GM18951 (cell line): Measurements from ENCODE around the gene SCYGR7.
"Not testable (repeated sequence)": the region's sequence is repeated elsewhere in the genome, so short reads cannot be mapped to it uniquely, and the experiment has no call there.

Source experiments
- POLR2A ChIP-seq: IDR thresholded peaks from 4 replicates; pipeline ENCODE4 v1.6.1; 2011; ENCODE audit warnings: mild to moderate bottlenecking; ENCODE audit not compliant: insufficient read length, insufficient read depth; ENCODE audit errors: extremely low read depth
- in situ Hi-C: fragments of 300-500 bp; cut with MboI; formaldehyde crosslinking; loops from one replicate; pipeline ENCODE4 v1.12.0; 2022; ENCODE audit warnings: low sequenced_read_pairs, mixed read lengths, inconsistent platforms; ENCODE audit not compliant: unreplicated experiment

Gene SCYGR7

GRCh38 chr2:227728035-227728434, at the start of gene SCYGR7:
TSS of gene SCYGR7 (plus strand) at chr2:227728335. CDS start at chr2:227728335, 0 bp downstream.
- in situ Hi-C loops = no loop called here
- TF ChIP-seq POLR2A = no peak

- no peak for TF ChIP-seq POLR2A
- in situ Hi-C loops = no loop called here
Measured at GRCh38 chr2:227684258-227684657, 43.9 kb upstream of the SCYGR7 start.

- in situ Hi-C loops = no loop called here
- no peak for TF ChIP-seq POLR2A
Measured at GRCh38 chr2:227687189-227687588, 40.9 kb upstream of the SCYGR7 start.

GRCh38 chr2:227696990-227697679, 31.0 kb upstream of the SCYGR7 start:
- no peak for TF ChIP-seq POLR2A
- in situ Hi-C loops = no loop called here

GRCh38 chr2:227701556-227701955, 26.6 kb upstream of the SCYGR7 start:
- TF ChIP-seq POLR2A = no peak
- in situ Hi-C loops = no loop called here

GRCh38 chr2:227703280-227703732, 24.8 kb upstream of the SCYGR7 start:
- in situ Hi-C loops = no loop called here
- TF ChIP-seq POLR2A = no peak

GRCh38 chr2:227703961-227704360, 24.2 kb upstream of the SCYGR7 start:
- in situ Hi-C loops = no loop called here
- no peak for TF ChIP-seq POLR2A

GRCh38 chr2:227706859-227707258, 21.3 kb upstream of the SCYGR7 start:
- in situ Hi-C loops = no loop called here
- TF ChIP-seq POLR2A = no peak

- in situ Hi-C loops = no loop called here
Measured at GRCh38 chr2:227707390-227707789, 20.7 kb upstream of the SCYGR7 start.

GRCh38 chr2:227710986-227711385, 17.1 kb upstream of the SCYGR7 start:
- no peak for TF ChIP-seq POLR2A
- in situ Hi-C loops = no loop called here

More at GRCh38 chr2:227707390-227707789, 20.7 kb upstream of the SCYGR7 start:
- no peak for TF ChIP-seq POLR2A

- in situ Hi-C loops = no loop called here
- TF ChIP-seq POLR2A = no peak
Measured at GRCh38 chr2:227713291-227713690, 14.8 kb upstream of the SCYGR7 start.

GRCh38 chr2:227716501-227716900, 11.6 kb upstream of the SCYGR7 start:
- no peak for TF ChIP-seq POLR2A

GRCh38 chr2:227717687-227718567, 10.2 kb upstream of the SCYGR7 start, which contains the start of gene SLC19A3:
TSS of gene SLC19A3 (minus strand) at chr2:227718028. CDS start at chr2:227702318, 15,710 bp downstream.
- TF ChIP-seq POLR2A = no peak
- in situ Hi-C loops = no loop called here

More at GRCh38 chr2:227716501-227716900, 11.6 kb upstream of the SCYGR7 start:
- in situ Hi-C loops = no loop called here

GRCh38 chr2:227719641-227720040, 8.5 kb upstream of the SCYGR7 start:
- in situ Hi-C loops = no loop called here
- no peak for TF ChIP-seq POLR2A

- in situ Hi-C loops = no loop called here
- TF ChIP-seq POLR2A = no peak
Measured at GRCh38 chr2:227720680-227721079, 7.5 kb upstream of the SCYGR7 start.

GRCh38 chr2:227722821-227723220, 5.3 kb upstream of the SCYGR7 start:
- in situ Hi-C loops = not testable (repeated sequence)
